ENCODE data around the gene MAPK8IP2.
A peak's percentile ranks its signal among the peaks of the same experiment; 100 is the strongest.

The MAPK8IP2 gene

GRCh38 chr22:50605002-50605612, 4.5 kb downstream of the MAPK8IP2 start:
- no peaks in the 10 kb centered on the region for H3K36me3 ChIP-seq (ENCODE audit: insufficient read depth, low read length)
- no peaks in the 10 kb centered on the region for H4K20me1 ChIP-seq (ENCODE audit: insufficient read depth, low read length)
- H3K27ac ChIP-seq (ENCODE audit: low read depth, low read length, poor library complexity, severe bottlenecking), result no peak overlapping the region
- no peak overlapping the region for H3K4me3 ChIP-seq (ENCODE audit: low read depth, low read length, poor library complexity, severe bottlenecking)
- H3K9me2 ChIP-seq (ENCODE audit: low read depth, low read length), result no peaks in the 10 kb centered on the region
- no peak overlapping the region for H3K4me2 ChIP-seq (ENCODE audit: low read length)
- no peak overlapping the region for H2AFZ ChIP-seq (ENCODE audit: low read length)
- H3K9me3 ChIP-seq (ENCODE audit: low read length), result no peaks in the 10 kb centered on the region
- no peaks in the 10 kb centered on the region for H3K79me2 ChIP-seq (ENCODE audit: insufficient read depth, low read length)
- no peaks in the 10 kb centered on the region for H3F3A ChIP-seq (ENCODE audit: insufficient read depth, low read length)
- no peaks in the 10 kb centered on the region for H3K4me1 ChIP-seq (ENCODE audit: insufficient read depth, low read length, severe bottlenecking)
- no peak overlapping the region for H3K9ac ChIP-seq (ENCODE audit: low read length)
- H3K27me3 ChIP-seq (ENCODE audit: insufficient read depth, low read length), result no peaks in the 10 kb centered on the region
- TF ChIP-seq EZH2 (IDR thresholded peaks at IDR 0.05; ENCODE audit: borderline replicate concordance, low read length) (no peak), CTCF (IDR thresholded peaks at IDR 0.05; ENCODE audit: low read length) (no peak)

GRCh38 chr22:50605613-50606074, 5.1 kb downstream of the MAPK8IP2 start:
- no peak overlapping the region for H3K4me2 ChIP-seq (ENCODE audit: low read length)
- H3K79me2 ChIP-seq (ENCODE audit: insufficient read depth, low read length), result no peaks in the 10 kb centered on the region
- no peak overlapping the region for H2AFZ ChIP-seq (ENCODE audit: low read length)
- no peaks in the 10 kb centered on the region for H4K20me1 ChIP-seq (ENCODE audit: insufficient read depth, low read length)
- no peaks in the 10 kb centered on the region for H3K27me3 ChIP-seq (ENCODE audit: insufficient read depth, low read length)
- no peaks in the 10 kb centered on the region for H3K36me3 ChIP-seq (ENCODE audit: insufficient read depth, low read length)
- no peak overlapping the region for H3K4me3 ChIP-seq (ENCODE audit: low read depth, low read length, poor library complexity, severe bottlenecking)
- no peak overlapping the region for H3K9ac ChIP-seq (ENCODE audit: low read length)
- no peaks in the 10 kb centered on the region for H3F3A ChIP-seq (ENCODE audit: insufficient read depth, low read length)
- H3K9me3 ChIP-seq (ENCODE audit: low read length), result no peaks in the 10 kb centered on the region
- no peak for TF ChIP-seq EZH2 (IDR thresholded peaks at IDR 0.05; ENCODE audit: borderline replicate concordance, low read length)
- TF ChIP-seq CTCF (IDR thresholded peaks at IDR 0.05; ENCODE audit: low read length), result no peak
- no peak overlapping the region for H3K27ac ChIP-seq (ENCODE audit: low read depth, low read length, poor library complexity, severe bottlenecking)
- no peaks in the 10 kb centered on the region for H3K4me1 ChIP-seq (ENCODE audit: insufficient read depth, low read length, severe bottlenecking)
- H3K9me2 ChIP-seq (ENCODE audit: low read depth, low read length), result no peaks in the 10 kb centered on the region

- Histone ChIP-seq H2AFZ (ENCODE audit: low read length) (no peak overlapping the region), H3K9ac (ENCODE audit: low read length) (no peak overlapping the region), H3K79me2 (ENCODE audit: insufficient read depth, low read length) (no peaks in the 10 kb centered on the region), H3K4me1 (ENCODE audit: insufficient read depth, low read length, severe bottlenecking) (no peaks in the 10 kb centered on the region), H3F3A (ENCODE audit: insufficient read depth, low read length) (no peaks in the 10 kb centered on the region), H3K9me2 (ENCODE audit: low read depth, low read length) (no peaks in the 10 kb centered on the region), H3K9me3 (ENCODE audit: low read length) (no peaks in the 10 kb centered on the region), H3K27ac (ENCODE audit: low read depth, low read length, poor library complexity, severe bottlenecking) (no peak overlapping the region), H3K4me3 (ENCODE audit: low read depth, low read length, poor library complexity, severe bottlenecking) (no peak overlapping the region), H3K4me2 (ENCODE audit: low read length) (no peak overlapping the region), H4K20me1 (ENCODE audit: insufficient read depth, low read length) (no peaks in the 10 kb centered on the region), H3K27me3 (ENCODE audit: insufficient read depth, low read length) (no peaks in the 10 kb centered on the region), H3K36me3 (ENCODE audit: insufficient read depth, low read length) (no peaks in the 10 kb centered on the region)
- TF ChIP-seq CTCF (IDR thresholded peaks at IDR 0.05; ENCODE audit: low read length), result peak; percentile 42
- no peak for TF ChIP-seq EZH2 (IDR thresholded peaks at IDR 0.05; ENCODE audit: borderline replicate concordance, low read length)
Measured at GRCh38 chr22:50606165-50606945, 5.8 kb downstream of the MAPK8IP2 start.

Data from OCI-LY1 (cell line).